ENCODE data around the gene ZNF516. TPM values are rescaled to one million over a fixed set of nuclear protein-coding genes. Genes with fewer than 3 reads are reported as not detected.

Gene ZNF516
- total RNA-seq, 1 experiment from 2014 or later, result 22.6 TPM

DNA sequence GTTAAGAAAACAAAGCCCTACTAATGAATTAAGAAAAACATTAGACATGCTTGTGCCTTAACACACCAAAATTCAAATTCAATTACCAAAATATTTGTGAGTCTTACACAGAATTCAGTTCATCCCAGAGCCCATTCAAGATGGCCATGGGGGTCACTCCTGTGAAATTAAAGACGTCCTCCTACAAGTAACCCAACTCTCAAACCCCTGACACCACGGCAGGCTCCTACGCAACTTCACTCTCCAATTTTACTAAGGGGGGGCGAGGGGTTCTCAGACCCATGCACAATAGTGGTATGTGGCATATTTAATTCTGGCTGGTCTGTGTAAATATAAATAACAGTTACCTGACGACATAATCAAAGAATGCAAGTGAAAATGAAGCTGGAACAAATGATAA is 5.0 kb downstream of the ZNF516 start:
- Mint-ChIP-seq H3K27ac (no peak overlapping the region; a peak in 1 of 7 replicates), H3K4me1 (peaks cover 55 to 58% of the 10 kb centered on the region in 2 experiments), H3K36me3 (ENCODE audit: insufficient read depth in 1 of 3, low read depth in 3 of 3) (no peaks in the 10 kb centered on the region; a peak in 1 of 7 replicates), H3K4me3 (peak overlapping the region; percentile 84 to 93), H3K27me3 (ENCODE audit: low read depth) (peaks cover 44% of the 10 kb centered on the region), H3K9me3 (no peaks in the 10 kb centered on the region; a peak in 1 of 5 replicates)
- Histone ChIP-seq H3K4me2 (ENCODE audit: insufficient read depth, insufficient read length, low read length) (peak overlapping the region; percentile 71), H4K91ac (ENCODE audit: insufficient read length, low read depth, low read length) (no peak overlapping the region), H2BK12ac (ENCODE audit: insufficient read length, low read depth, low read length) (no peak overlapping the region), H3K23me2 (ENCODE audit: insufficient read length, low read depth, low read length, poor library complexity, severe bottlenecking) (peaks cover 30% of the 10 kb centered on the region), H3K4ac (ENCODE audit: low read depth, low read length) (no peak overlapping the region), H4K20me1 (ENCODE audit: control insufficient read depth, insufficient read depth, insufficient read length) (no peaks in the 10 kb centered on the region), H4K8ac (replicated peaks; ENCODE audit: insufficient read length, low read depth, low read length) (no peak overlapping the region), H3K79me2 (ENCODE audit: insufficient read depth, low read length) (no peaks in the 10 kb centered on the region), H3K56ac (ENCODE audit: insufficient read length, low read depth, low read length) (no peak overlapping the region), H3K18ac (ENCODE audit: insufficient read length, low read depth, low read length) (no peak overlapping the region), H3K14ac (ENCODE audit: insufficient read depth, low read length) (no peak overlapping the region), H2BK20ac (ENCODE audit: low read depth, low read length, poor library complexity, severe bottlenecking) (no peak overlapping the region), H3K4me1 (ENCODE audit: insufficient read depth, low read length) (peaks cover 12% of the 10 kb centered on the region), H3T11ph (ENCODE audit: low read length) (no peak overlapping the region), H2AFZ (ENCODE audit: low read length) (no peak overlapping the region), H3K79me1 (ENCODE audit: insufficient read depth, low read depth, low read length, poor library complexity, severe bottlenecking) (peaks cover 2% of the 10 kb centered on the region), H2BK15ac (ENCODE audit: low read depth, low read length) (no peak overlapping the region), H3K27ac (ENCODE audit: insufficient read length, low read depth, low read length) (no peak overlapping the region), H3K9ac (ENCODE audit: extremely low read depth, insufficient read length, low read length) (no peak overlapping the region), H3K9me3 (ENCODE audit: control insufficient read depth, low read depth, low read length) (no peaks in the 10 kb centered on the region), H2BK5ac (ENCODE audit: insufficient read length, low read length) (no peak overlapping the region), H3K27me3 (ENCODE audit: insufficient read depth, low read length) (no peaks in the 10 kb centered on the region; the same call in 1 of the 2 replicates), H2AK5ac (ENCODE audit: insufficient read length, low read length) (no peak overlapping the region), H4K5ac (ENCODE audit: insufficient read length, low read depth, low read length) (no peak overlapping the region), H3K23ac (ENCODE audit: insufficient read length, low read depth, low read length) (no peak overlapping the region), H2BK120ac (ENCODE audit: low read depth, low read length, poor library complexity, severe bottlenecking) (no peak overlapping the region)
- no CpG with 5 or more reads among the region's 5 CpGs for WGBS (ENCODE audit: extremely low coverage, insufficient read length, low lambda C conversion rate)
- TF ChIP-seq, protein P1, sequence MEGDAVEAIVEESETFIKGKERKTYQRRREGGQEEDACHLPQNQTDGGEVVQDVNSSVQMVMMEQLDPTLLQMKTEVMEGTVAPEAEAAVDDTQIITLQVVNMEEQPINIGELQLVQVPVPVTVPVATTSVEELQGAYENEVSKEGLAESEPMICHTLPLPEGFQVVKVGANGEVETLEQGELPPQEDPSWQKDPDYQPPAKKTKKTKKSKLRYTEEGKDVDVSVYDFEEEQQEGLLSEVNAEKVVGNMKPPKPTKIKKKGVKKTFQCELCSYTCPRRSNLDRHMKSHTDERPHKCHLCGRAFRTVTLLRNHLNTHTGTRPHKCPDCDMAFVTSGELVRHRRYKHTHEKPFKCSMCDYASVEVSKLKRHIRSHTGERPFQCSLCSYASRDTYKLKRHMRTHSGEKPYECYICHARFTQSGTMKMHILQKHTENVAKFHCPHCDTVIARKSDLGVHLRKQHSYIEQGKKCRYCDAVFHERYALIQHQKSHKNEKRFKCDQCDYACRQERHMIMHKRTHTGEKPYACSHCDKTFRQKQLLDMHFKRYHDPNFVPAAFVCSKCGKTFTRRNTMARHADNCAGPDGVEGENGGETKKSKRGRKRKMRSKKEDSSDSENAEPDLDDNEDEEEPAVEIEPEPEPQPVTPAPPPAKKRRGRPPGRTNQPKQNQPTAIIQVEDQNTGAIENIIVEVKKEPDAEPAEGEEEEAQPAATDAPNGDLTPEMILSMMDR (conservative IDR thresholded peaks at IDR 0.05), result no peak
- DNase-seq, result no peak

Data from H9 (cell line).